ENCODE results near the gene CLCN2.

Gene CLCN2

DNA sequence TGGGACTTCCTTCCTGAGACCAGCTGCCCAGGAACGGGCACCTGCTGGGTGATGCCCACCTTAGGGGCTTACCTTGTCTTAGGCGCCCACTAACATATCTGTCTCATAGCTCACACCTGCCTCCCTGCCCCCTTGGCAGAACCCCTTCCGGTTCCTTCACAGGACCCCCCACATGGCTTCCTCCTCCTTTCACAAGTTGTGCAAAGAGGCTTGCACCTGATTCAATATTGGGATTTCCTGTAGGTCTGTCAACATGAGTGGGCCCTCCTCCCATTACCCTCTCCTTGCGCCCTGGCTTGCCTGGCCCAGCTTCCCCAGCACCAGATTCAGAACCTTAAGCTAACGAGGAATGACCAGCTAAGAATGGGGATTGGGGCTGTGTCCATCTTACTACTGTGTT, 16.0 kb upstream of the CLCN2 start:
- no peaks in the 10 kb centered on the region for H3K4me1 Mint-ChIP-seq (ENCODE audit: low read depth)
- H3K27me3 Mint-ChIP-seq (ENCODE audit: low read depth), result peaks cover 54% of the 10 kb centered on the region
- no peaks in the 10 kb centered on the region for H3K36me3 Mint-ChIP-seq (ENCODE audit: low read depth)
- no peak for DNase-seq (ENCODE audit: low spot score)
- no peak overlapping the region for H3K4me3 Mint-ChIP-seq
- no peaks in the 10 kb centered on the region for H3K9me3 Mint-ChIP-seq
- H3K27ac Mint-ChIP-seq, result no peak overlapping the region

- Mint-ChIP-seq H3K9me3 (no peaks in the 10 kb centered on the region), H3K36me3 (ENCODE audit: low read depth) (peaks cover 2% of the 10 kb centered on the region), H3K4me3 (no peak overlapping the region), H3K27ac (no peak overlapping the region), H3K4me1 (ENCODE audit: low read depth) (peaks cover 4% of the 10 kb centered on the region), H3K27me3 (ENCODE audit: low read depth) (peaks cover 41% of the 10 kb centered on the region)
- DNase-seq (ENCODE audit: low spot score), result no peak
Measured at GRCh38 chr3:184375747-184376461, 14.5 kb upstream of the CLCN2 start.

DNA sequence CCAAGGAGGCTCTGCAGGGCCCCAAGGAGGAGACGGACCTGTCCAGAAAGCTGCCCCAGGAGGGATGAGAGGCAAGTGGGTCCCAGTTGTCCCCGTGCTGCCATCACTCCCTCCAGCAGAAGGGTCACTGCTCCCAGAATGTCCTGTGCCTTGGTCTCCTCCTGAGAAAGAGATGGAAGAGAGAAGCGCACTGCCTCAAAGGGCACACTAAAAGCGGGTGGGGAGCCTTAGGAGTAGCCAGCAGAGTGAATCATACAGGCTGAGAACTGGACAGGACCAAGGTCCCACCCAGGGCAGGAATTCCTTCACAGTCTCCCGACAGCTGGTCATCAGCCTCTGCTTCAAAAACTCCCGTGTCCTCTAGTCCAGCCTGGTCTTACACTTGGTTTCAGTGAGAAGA, 12.0 kb upstream of the CLCN2 start:
- no peak for DNase-seq (ENCODE audit: low spot score)
- Mint-ChIP-seq H3K27me3 (ENCODE audit: low read depth) (peaks cover 28% of the 10 kb centered on the region), H3K4me3 (no peak overlapping the region), H3K4me1 (ENCODE audit: low read depth) (peaks cover 4% of the 10 kb centered on the region), H3K36me3 (ENCODE audit: low read depth) (peaks cover 12% of the 10 kb centered on the region), H3K9me3 (no peaks in the 10 kb centered on the region), H3K27ac (no peak overlapping the region)

GRCh38 chr3:184372911-184373310, 11.5 kb upstream of the CLCN2 start:
- Mint-ChIP-seq H3K4me1 (ENCODE audit: low read depth) (peaks cover 4% of the 10 kb centered on the region), H3K27me3 (ENCODE audit: low read depth) (peaks cover 22% of the 10 kb centered on the region), H3K4me3 (no peak overlapping the region), H3K27ac (no peak overlapping the region), H3K36me3 (ENCODE audit: low read depth) (peaks cover 16% of the 10 kb centered on the region), H3K9me3 (no peaks in the 10 kb centered on the region)
- DNase-seq (ENCODE audit: low spot score), result no peak

DNA sequence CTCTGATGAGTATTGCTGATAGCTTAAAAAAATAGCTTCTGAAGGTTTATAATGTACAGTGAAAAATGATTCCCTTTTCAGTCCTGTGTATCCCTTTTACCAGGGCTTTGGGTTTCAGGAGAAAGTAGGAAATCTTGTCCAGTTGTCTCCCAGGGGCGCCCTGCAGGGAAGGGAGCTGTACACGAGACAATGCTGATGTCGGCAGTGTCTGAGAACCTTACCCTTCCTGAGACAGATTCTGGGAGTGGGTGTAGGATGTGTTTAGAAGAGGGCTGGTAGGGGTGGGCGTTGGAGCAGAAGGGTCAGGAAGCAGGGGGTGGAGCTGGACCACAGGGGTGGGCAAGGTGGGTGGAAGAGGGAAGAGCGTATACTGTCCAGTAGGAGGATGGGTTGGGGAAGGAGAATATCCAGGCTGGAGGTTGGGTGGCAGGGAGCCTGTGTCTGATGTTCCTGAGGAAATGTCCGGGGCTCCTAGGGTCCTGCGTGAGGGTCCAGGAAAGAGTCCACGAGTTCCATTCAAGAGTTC, 11.0 kb upstream of the CLCN2 start:
- H3K27me3 Mint-ChIP-seq (ENCODE audit: low read depth), result peaks cover 17% of the 10 kb centered on the region
- peaks cover 20% of the 10 kb centered on the region for H3K36me3 Mint-ChIP-seq (ENCODE audit: low read depth)
- H3K9me3 Mint-ChIP-seq, result no peaks in the 10 kb centered on the region
- peaks cover 4% of the 10 kb centered on the region for H3K4me1 Mint-ChIP-seq (ENCODE audit: low read depth)
- DNase-seq (ENCODE audit: low spot score), result no peak
- no peak overlapping the region for H3K4me3 Mint-ChIP-seq
- H3K27ac Mint-ChIP-seq, result no peak overlapping the region

- peak; percentile 48 for DNase-seq (ENCODE audit: low spot score)
- no peak overlapping the region for H3K4me3 Mint-ChIP-seq
- no peaks in the 10 kb centered on the region for H3K9me3 Mint-ChIP-seq
- peaks cover 28% of the 10 kb centered on the region for H3K36me3 Mint-ChIP-seq (ENCODE audit: low read depth)
- peaks cover 11% of the 10 kb centered on the region for H3K27me3 Mint-ChIP-seq (ENCODE audit: low read depth)
- H3K4me1 Mint-ChIP-seq (ENCODE audit: low read depth), result peaks cover 6% of the 10 kb centered on the region
- no peak overlapping the region for H3K27ac Mint-ChIP-seq
Measured at GRCh38 chr3:184371570-184372018, 10.2 kb upstream of the CLCN2 start.

DNA sequence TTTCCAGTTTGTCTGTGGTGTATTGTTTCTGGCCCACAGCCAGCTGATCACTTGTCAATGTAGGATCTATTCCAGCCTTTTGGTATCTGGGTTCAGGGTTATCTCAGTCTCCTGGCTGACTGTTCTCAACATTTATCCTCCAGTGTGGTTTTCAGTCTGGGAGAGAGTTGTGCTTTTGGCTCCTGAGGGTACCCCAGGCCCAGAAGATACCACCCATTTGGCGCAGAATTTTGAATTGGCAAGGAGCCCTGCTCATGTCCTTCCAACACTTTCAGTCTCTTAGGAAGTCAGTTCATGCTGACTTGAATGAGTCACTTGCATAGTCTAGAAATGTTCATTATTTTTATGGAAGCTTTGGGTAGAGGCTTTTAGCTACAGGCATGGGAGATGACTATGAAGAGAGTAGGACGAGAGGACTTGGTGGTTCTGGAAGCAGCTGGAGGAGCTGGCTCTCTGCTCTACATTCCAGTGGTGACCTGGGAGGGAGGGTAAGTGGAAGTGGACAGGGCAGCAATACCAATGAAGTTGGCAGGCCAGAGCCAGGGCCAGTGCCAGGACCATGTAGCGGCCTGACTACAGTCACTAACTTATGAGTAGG, 7.3 kb upstream of the CLCN2 start:
- Mint-ChIP-seq H3K36me3 (ENCODE audit: low read depth) (peaks cover 44% of the 10 kb centered on the region), H3K9me3 (no peaks in the 10 kb centered on the region), H3K4me3 (no peak overlapping the region), H3K27me3 (ENCODE audit: low read depth) (no peaks in the 10 kb centered on the region), H3K4me1 (ENCODE audit: low read depth) (peaks cover 17% of the 10 kb centered on the region), H3K27ac (no peak overlapping the region)
- no peak for DNase-seq (ENCODE audit: low spot score)

GRCh38 chr3:184368116-184368515, 6.7 kb upstream of the CLCN2 start:
- Mint-ChIP-seq H3K27ac (no peak overlapping the region), H3K36me3 (ENCODE audit: low read depth) (peaks cover 48% of the 10 kb centered on the region), H3K4me3 (no peak overlapping the region), H3K9me3 (no peaks in the 10 kb centered on the region), H3K4me1 (ENCODE audit: low read depth) (peaks cover 19% of the 10 kb centered on the region), H3K27me3 (ENCODE audit: low read depth) (no peaks in the 10 kb centered on the region)
- DNase-seq (ENCODE audit: low spot score), result no peak

DNA sequence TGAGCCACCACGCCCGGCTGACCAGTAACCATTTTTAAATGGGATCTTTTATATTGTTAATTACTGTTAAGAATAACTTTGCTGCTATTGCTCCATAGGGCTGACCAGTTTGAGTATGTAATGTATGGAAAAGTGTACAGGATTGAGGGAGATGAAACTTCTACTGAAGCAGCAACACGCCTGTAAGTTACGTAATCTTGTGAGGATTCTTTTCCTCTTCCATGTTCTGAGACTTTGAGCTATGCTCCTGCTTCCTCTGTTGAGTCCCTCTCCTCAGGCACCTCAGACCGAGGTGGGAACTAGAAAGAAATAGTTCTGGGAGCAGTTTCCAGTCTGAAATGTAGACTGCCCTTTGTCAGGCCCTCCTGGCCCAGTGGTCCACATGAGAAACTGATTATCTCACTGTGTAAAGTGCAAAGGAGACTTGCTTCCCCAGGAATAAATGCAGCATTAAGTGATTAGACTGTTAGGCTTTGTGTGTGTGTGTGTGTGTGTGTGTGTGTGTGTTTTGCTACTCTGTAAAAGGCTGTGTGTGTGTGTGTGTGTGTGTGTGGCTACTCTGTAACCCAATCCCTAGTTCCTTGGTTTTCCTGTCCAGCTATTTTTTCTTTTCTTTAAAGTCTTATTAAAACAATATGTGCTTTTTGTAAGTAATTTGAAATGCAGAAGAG, 5.3 kb upstream of the CLCN2 start:
- no peaks in the 10 kb centered on the region for H3K27me3 Mint-ChIP-seq (ENCODE audit: low read depth)
- H3K9me3 Mint-ChIP-seq, result no peaks in the 10 kb centered on the region
- H3K27ac Mint-ChIP-seq, result no peak overlapping the region
- no peak overlapping the region for H3K4me3 Mint-ChIP-seq
- H3K36me3 Mint-ChIP-seq (ENCODE audit: low read depth), result peaks cover 48% of the 10 kb centered on the region
- no peak for DNase-seq (ENCODE audit: low spot score)
- H3K4me1 Mint-ChIP-seq (ENCODE audit: low read depth), result peaks cover 18% of the 10 kb centered on the region

DNA sequence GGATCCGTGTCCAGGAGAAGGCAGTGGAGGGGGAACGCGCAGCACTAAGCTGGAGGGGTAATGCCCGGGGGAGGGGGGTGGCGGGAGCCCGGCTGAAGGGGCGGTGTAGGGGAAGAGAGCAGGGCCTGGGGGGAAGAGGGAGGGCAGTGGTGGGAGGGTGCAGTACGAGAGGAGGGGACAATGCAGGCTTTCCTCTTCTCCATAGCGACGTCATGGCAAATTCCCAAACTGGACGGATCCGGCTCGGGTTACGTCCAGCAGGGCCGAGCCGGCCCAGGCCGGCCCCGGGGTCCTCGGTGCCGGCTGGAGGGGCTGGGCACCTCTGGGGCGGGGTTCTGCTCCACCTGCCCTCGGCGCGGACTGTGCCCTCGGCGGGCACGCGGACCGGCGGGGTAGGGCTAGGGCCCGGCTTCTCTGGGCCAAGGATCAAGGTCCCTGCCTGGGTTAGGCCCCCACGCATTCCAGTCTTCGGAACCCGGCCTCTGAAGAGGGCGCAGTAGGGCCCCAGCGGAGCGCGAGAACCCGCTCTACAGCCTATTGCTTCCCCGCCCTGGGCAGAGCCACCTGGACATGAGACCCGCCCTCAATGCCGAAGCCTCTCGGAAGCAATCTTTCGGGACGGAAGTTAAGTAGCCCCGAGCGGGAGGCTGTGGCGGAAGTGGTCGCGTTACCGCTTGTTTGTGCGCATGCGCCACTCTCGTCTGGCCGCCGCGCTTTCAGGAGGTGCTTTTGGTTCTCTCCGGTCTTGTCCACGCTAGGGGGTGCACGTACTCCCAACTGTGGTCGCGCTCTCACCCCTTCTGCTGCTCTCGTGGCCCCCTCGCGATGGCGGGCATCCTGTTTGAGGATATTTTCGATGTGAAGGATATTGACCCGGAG, 1.5 kb upstream of the CLCN2 start:
- peak; percentile 98 for DNase-seq (ENCODE audit: low spot score)
- H3K4me1 Mint-ChIP-seq (ENCODE audit: low read depth), result peaks cover 20% of the 10 kb centered on the region
- H3K36me3 Mint-ChIP-seq (ENCODE audit: low read depth), result peaks cover 32% of the 10 kb centered on the region

GRCh38 chr3:184361932-184362667, 695 bp upstream of the CLCN2 start:
- DNase-seq (ENCODE audit: low spot score), result peak; percentile 42
- Mint-ChIP-seq H3K4me1 (ENCODE audit: low read depth) (peaks cover 20% of the 10 kb centered on the region), H3K4me3 (peak overlapping the region; percentile 94)

More for the DNA sequence above, 1.5 kb upstream of the CLCN2 start:
- peak overlapping the region; percentile 98 for H3K27ac Mint-ChIP-seq
- peak overlapping the region; percentile 100 for H3K4me3 Mint-ChIP-seq
- peaks cover 3% of the 10 kb centered on the region for H3K27me3 Mint-ChIP-seq (ENCODE audit: low read depth)
- H3K9me3 Mint-ChIP-seq, result no peaks in the 10 kb centered on the region

GRCh38 chr3:184360929-184361531, 375 bp downstream of the CLCN2 start:
- Mint-ChIP-seq H3K4me3 (peak overlapping the region; percentile 90), H3K9me3 (no peaks in the 10 kb centered on the region), H3K36me3 (ENCODE audit: low read depth) (peaks cover 17% of the 10 kb centered on the region), H3K4me1 (ENCODE audit: low read depth) (peaks cover 17% of the 10 kb centered on the region), H3K27me3 (ENCODE audit: low read depth) (peaks cover 3% of the 10 kb centered on the region), H3K27ac (peak overlapping the region; percentile 69)
- no peak for DNase-seq (ENCODE audit: low spot score)

More at GRCh38 chr3:184361932-184362667, 695 bp upstream of the CLCN2 start:
- peaks cover 3% of the 10 kb centered on the region for H3K27me3 Mint-ChIP-seq (ENCODE audit: low read depth)
- no peaks in the 10 kb centered on the region for H3K9me3 Mint-ChIP-seq
- peaks cover 25% of the 10 kb centered on the region for H3K36me3 Mint-ChIP-seq (ENCODE audit: low read depth)
- H3K27ac Mint-ChIP-seq, result peak overlapping the region; percentile 98
